BJ (cell line): Measurements from ENCODE around the gene TTC39C. TPM values are rescaled to one million over a fixed set of nuclear protein-coding genes. Genes with fewer than 3 reads are reported as not detected.

ENCODE experiments used
- CTCF ChIA-PET: fragments of 350-600 bp; formaldehyde crosslinking; extraction: SDS; loops from one replicate; lab custom pipeline; 2021; ENCODE audit warnings: antibody characterized with exemption, inconsistent platforms; lab: Yijun Ruan, JAX
- POLR2A ChIA-PET: fragments of 300-600 bp; sonication (Branson Sonifier 250); formaldehyde crosslinking; extraction: SDS; loops from one replicate; lab custom pipeline; 2021; ENCODE audit warnings: antibody characterized with exemption; lab: Charles Lee
- DNase-seq: peaks from one replicate; pipeline ENCODE4 v3.0.0-alpha.2; 2011; ENCODE audit warnings: low read depth
- H3K27me3 ChIP-seq: 2 replicates; pipeline ENCODE4 v1.6.0; 2011; ENCODE audit warnings: low read length; ENCODE audit not compliant: control insufficient read depth, insufficient read depth
- H3K36me3 ChIP-seq: 2 replicates; pipeline ENCODE4 v1.5.1; 2011; ENCODE audit warnings: low read length; ENCODE audit not compliant: control insufficient read depth, insufficient read depth
- H3K4me3 ChIP-seq: 2 replicates; pipeline ENCODE4 v1.5.1; 2011; ENCODE audit warnings: low read depth, mild to moderate bottlenecking, control low read depth, low read length
- polyA plus RNA-seq: library from polyadenylated mRNA; depleted of rRNA; stranded (reverse); fragments of >200 nt; gene quantifications from 2 replicates; pipeline ENCODE4 v1.2.3, GENCODE V29; 2011
- TF ChIP-seq, protein P1 (sequence below): IDR thresholded peaks from 2 replicates; pipeline ENCODE4 v1.5.1; 2011; ENCODE audit warnings: low read depth, mild to moderate bottlenecking, control low read depth, inconsistent platforms, low read length, moderate library complexity; ENCODE audit not compliant: insufficient read depth

TTC39C gene
- polyA plus RNA-seq, 1 experiment: 37.9 TPM

DNA sequence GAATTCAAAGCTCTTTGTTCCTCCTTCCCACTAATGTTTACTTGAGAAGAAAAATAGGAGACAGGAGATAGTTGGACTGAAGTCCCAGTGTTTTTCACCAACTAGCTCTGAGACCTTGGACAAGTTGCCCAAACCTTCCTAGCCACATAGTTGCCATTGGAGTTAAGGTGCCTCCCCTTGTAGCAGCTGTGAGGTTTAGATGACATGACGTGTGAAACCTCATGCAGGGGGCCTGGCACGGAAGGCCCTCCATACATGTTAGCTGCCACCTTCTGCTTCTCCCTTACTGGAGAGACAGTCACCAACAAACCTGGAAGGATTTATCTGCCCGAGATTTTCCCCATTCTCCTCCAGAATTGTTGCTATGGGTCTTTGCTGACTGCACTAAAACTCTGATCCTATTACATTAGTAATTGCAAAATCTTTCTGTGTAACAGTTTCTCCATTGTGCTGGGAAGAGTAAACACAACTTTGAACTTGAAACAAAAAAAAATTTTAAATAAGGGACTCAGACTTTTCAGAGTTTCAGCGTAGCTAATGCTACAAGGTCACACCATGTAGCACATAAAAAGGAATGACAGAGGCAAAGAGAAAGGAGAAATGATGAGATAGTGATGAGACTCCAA lies 100.5 kb downstream of the TTC39C start:
- POLR2A ChIA-PET: no interaction called here
- CTCF ChIA-PET: interaction anchor here (1.0 to 2.0 kb wide), 2 partner anchors 39 to 196 kb away, joined by 3 to 7 read pairs; no protein-coding TSS in a partner anchor
- Histone ChIP-seq H3K4me3 (no peak overlapping the region), H3K36me3 (peaks cover 14% of the 10 kb centered on the region), H3K27me3 (no peaks in the 10 kb centered on the region)
- DNase-seq: no peak
- TF ChIP-seq, protein P1, sequence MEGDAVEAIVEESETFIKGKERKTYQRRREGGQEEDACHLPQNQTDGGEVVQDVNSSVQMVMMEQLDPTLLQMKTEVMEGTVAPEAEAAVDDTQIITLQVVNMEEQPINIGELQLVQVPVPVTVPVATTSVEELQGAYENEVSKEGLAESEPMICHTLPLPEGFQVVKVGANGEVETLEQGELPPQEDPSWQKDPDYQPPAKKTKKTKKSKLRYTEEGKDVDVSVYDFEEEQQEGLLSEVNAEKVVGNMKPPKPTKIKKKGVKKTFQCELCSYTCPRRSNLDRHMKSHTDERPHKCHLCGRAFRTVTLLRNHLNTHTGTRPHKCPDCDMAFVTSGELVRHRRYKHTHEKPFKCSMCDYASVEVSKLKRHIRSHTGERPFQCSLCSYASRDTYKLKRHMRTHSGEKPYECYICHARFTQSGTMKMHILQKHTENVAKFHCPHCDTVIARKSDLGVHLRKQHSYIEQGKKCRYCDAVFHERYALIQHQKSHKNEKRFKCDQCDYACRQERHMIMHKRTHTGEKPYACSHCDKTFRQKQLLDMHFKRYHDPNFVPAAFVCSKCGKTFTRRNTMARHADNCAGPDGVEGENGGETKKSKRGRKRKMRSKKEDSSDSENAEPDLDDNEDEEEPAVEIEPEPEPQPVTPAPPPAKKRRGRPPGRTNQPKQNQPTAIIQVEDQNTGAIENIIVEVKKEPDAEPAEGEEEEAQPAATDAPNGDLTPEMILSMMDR: no peak

DNA sequence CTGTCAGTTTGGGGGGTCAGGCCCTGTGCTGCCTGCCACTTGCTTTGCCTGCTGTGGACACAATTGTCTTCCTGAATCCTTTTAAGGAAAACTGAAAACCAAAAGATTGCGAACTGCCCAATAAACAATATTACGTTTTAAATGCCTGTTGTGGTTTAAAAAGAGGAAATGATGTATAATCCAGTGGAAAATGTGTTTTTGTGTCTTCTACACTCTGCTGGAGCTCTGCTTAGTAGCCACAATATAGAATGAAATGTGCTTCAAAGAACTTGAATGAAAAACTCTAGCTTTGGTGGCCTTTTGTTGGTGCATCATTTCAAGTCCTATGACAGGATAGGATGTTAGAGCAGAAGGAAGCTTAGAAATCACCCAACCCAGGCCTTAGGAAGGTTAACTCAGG lies 101.1 kb downstream of the TTC39C start:
- POLR2A ChIA-PET: interaction anchor here (0.6 kb wide), 1 partner anchor 197 kb away, joined by 3 read pairs; no protein-coding TSS in a partner anchor
- CTCF ChIA-PET: interaction anchor here (2.0 kb wide), 1 partner anchor 196 kb away, joined by 7 read pairs; no protein-coding TSS in a partner anchor
- DNase-seq: no peak
- H3K27me3 ChIP-seq: no peaks in the 10 kb centered on the region
- TF ChIP-seq, protein P1: no peak
- H3K4me3 ChIP-seq: no peak overlapping the region
- H3K36me3 ChIP-seq: peaks cover 14% of the 10 kb centered on the region

DNA sequence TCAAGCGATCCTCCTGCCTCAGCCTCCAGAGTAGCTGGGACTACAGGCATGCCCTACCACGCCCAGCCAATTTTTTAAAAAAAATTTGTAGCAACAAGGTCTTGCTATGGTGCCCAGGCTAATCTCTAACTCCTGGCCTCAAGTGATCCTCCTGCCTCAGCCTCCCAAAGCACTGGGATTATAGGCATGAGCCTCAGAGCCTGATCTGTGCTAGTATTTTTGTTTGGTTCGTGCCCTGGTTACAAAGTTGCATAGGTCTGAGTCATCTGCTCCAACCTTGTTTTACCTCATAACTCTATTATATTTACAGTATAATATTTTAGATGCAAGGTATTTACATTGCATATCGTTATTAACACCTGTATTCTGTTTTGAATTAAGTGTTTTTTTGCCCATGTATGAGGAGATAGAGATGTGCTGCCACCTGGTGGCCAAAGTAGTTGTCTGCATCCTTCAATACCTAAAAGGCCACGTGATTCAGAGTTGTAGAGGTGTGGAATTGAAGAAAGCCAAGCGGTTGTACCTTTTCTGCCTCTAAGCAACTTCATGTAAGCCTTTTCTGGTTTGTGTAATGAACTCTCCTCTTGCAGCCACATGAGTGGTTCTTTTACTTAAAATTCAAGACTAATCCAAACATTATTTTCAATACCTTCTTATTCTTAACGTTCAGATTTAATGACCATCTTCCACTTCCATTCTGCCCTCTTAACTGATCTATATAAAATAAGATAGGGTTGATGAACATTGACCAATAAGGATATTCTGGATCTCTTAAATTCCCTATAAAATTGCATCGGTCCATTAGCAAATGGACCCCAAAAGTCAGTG lies 104.4 kb downstream of the TTC39C start:
- CTCF ChIA-PET: interaction anchor here (0.6 to 2.3 kb wide), 10 partner anchors 9 to 603 kb away, joined by 3 to 7 read pairs (median 3); no protein-coding TSS in a partner anchor
- no peak for DNase-seq
- Histone ChIP-seq H3K27me3 (no peaks in the 10 kb centered on the region), H3K36me3 (peaks cover 15% of the 10 kb centered on the region), H3K4me3 (no peak overlapping the region)
- TF ChIP-seq, protein P1: peak; percentile 74
- POLR2A ChIA-PET: no interaction called here

DNA sequence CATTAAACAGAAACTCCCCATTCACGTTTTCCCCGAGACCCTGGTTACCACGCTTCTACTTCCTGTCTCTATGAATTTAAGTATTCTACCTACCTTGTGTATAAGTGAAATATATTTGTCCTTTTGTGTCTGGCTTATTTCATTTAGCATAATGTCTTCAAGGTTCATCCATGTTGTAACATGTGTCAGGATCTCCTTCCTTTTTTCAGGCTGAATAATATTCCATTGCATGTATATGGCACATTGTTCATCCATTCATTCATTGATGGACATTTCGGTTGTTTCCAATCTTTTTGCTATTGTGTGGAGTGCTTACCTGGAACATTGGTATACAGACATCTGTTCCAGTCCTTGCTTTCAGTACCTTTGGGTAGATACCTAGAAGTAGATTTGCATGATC lies 106.1 kb downstream of the TTC39C start:
- POLR2A ChIA-PET: no interaction called here
- Histone ChIP-seq H3K27me3 (no peaks in the 10 kb centered on the region), H3K36me3 (peaks cover 12% of the 10 kb centered on the region), H3K4me3 (no peak overlapping the region)
- DNase-seq: no peak
- TF ChIP-seq, protein P1: no peak
- CTCF ChIA-PET: interaction anchor here (1.1 to 1.3 kb wide), 2 partner anchors 105 to 151 kb away, joined by 3 to 7 read pairs; no protein-coding TSS in a partner anchor

DNA sequence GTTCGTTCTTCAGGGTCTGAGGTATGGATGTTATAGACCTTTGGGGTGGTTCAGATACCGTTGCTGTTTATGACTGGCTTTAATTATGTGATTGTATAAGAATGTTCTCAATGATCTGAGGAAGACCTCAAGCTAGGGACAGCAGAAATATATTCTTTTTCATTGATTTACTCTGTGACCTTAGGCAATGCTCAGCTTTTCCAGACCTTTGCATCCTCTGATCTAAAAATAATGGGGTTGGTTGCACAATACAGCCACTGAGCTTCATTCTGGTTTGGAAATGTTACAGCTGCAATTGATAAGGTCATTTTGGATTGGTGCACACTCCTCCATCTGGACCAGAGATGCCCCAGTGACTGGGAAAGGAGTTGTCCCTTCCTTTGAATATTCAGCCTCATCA lies 107.1 kb downstream of the TTC39C start:
- ChIA-PET CTCF (interaction anchor here (0.7 to 1.1 kb wide), 2 partner anchors 10 to 230 kb away, joined by 3 read pairs; no protein-coding TSS in a partner anchor), POLR2A (no interaction called here)
- no peak overlapping the region for H3K4me3 ChIP-seq
- H3K36me3 ChIP-seq: peaks cover 10% of the 10 kb centered on the region
- H3K27me3 ChIP-seq: no peaks in the 10 kb centered on the region
- DNase-seq: no peak
- TF ChIP-seq, protein P1: no peak
